ENCODE results near the gene LONP2. TPM values are rescaled to one million over a fixed set of nuclear protein-coding genes. Genes with fewer than 3 reads are reported as not detected.

LONP2 gene
- total RNA-seq, 2 donors from 2014 or later, result 55.1 to 67.0 TPM

DNA sequence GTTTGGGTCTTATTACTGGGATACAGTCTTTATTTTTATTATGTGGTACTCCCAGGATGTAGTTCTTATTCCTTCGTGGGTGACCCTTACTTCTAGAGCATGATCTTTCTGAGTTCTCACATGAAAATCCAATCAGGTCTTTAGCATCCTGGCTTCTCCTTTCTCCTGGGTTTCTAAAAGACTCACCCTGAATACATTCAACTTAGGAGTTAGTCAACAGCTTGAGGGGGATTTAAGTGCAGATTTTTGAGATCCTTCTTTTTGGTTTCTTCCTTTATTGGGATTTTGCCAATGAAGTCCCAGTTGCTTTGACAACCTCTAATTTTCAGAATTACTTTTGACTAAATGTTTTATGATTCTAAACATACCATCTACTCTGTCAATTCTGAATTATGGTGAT lies 72.9 kb downstream of the LONP2 start:
- Histone ChIP-seq H3K4me3 (no peak overlapping the region), H3K27me3 (replicated peaks; ENCODE audit: insufficient read depth) (no peaks in the 10 kb centered on the region), H3K4me1 (ENCODE audit: control insufficient read depth in 1 of 2, low read depth in 2 of 2) (peaks cover 15 to 20% of the 10 kb centered on the region in 2 donors), H3K27ac (no peak overlapping the region), H3K36me3 (no peaks in the 10 kb centered on the region), H3K9me3 (peaks cover 4% of the 10 kb centered on the region)
- ATAC-seq (ENCODE audit: insufficient number of reproducible peaks, low FRiP score, low read depth) (no peak), DNase-seq (ENCODE audit: low spot score) (no peak)
- TF ChIP-seq, protein P1, sequence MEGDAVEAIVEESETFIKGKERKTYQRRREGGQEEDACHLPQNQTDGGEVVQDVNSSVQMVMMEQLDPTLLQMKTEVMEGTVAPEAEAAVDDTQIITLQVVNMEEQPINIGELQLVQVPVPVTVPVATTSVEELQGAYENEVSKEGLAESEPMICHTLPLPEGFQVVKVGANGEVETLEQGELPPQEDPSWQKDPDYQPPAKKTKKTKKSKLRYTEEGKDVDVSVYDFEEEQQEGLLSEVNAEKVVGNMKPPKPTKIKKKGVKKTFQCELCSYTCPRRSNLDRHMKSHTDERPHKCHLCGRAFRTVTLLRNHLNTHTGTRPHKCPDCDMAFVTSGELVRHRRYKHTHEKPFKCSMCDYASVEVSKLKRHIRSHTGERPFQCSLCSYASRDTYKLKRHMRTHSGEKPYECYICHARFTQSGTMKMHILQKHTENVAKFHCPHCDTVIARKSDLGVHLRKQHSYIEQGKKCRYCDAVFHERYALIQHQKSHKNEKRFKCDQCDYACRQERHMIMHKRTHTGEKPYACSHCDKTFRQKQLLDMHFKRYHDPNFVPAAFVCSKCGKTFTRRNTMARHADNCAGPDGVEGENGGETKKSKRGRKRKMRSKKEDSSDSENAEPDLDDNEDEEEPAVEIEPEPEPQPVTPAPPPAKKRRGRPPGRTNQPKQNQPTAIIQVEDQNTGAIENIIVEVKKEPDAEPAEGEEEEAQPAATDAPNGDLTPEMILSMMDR (IDR thresholded peaks at IDR 0.05), result no peak

DNA sequence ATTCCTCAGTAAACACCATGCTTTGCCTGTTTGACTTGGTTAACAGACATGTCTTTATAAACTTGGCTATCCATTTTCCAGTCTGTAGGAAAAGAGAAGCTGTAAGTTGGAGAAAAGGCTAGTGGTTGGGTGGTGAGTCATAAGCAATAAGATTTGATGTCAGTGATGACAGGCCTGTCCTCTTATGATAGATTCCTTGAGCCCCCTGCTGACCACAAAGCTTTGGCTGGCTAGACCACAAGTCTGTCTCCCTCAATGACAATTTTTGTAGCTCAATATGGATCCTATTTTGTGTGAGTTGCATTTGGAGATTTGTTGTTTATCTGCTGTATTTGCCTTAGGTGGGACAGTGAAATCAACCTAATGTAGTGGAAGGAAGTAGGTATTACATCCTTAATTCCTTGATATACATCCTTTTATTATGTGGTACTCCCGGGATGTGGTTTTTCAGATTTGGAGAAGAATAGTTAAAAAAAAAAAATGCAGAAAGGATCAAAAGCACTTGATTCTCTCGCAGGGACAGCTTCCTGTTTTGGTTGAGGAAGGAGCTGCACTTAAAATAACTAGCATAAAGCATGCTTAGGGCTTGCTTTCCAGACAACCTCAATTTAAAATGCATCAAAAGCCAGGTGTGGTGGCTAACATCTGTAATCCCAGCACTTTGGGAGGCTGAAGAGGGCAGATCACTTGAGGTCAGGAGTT lies 73.7 kb downstream of the LONP2 start:
- Histone ChIP-seq H3K4me1 (ENCODE audit: control insufficient read depth in 1 of 2, low read depth in 2 of 2) (peaks cover 15 to 20% of the 10 kb centered on the region in 2 donors), H3K4me3 (no peak overlapping the region), H3K36me3 (no peaks in the 10 kb centered on the region), H3K27me3 (replicated peaks; ENCODE audit: insufficient read depth) (no peaks in the 10 kb centered on the region), H3K27ac (peak overlapping the region in 1 of 2 donors; percentile 65), H3K9me3 (no peaks in the 10 kb centered on the region)
- TF ChIP-seq, protein P1 (IDR thresholded peaks at IDR 0.05), result no peak
- ATAC-seq (ENCODE audit: insufficient number of reproducible peaks, low FRiP score, low read depth) (no peak), DNase-seq (ENCODE audit: low spot score) (no peak)

DNA sequence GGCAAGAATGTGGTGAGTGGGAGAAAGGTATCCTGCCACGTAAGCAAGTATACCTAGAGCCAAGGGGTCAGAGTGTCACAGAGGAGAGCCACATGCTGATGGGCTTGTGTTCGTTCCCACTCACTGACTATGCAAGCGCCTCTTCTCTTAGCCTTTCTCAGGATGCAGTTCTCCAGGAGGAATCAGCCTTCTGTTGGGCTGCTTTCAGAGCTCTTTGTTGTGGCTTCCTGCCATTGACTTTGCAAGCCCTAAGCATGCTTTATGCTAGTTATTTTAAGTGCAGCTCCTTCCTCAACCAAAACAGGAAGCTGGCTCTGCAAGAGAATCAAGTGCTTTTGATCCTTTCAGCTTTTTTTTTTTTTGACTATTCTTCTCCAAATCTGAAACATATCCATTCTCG lies 74.5 kb downstream of the LONP2 start:
- no peaks in the 10 kb centered on the region for H3K27me3 ChIP-seq (replicated peaks; ENCODE audit: insufficient read depth)
- H3K4me3 ChIP-seq, result no peak overlapping the region
- TF ChIP-seq, protein P1 (IDR thresholded peaks at IDR 0.05), result no peak
- DNase-seq (ENCODE audit: low spot score) (no peak), ATAC-seq (ENCODE audit: insufficient number of reproducible peaks, low FRiP score, low read depth) (peak; percentile 6)
- H3K27ac ChIP-seq, result peak overlapping the region in 1 of 2 donors; percentile 65
- H3K36me3 ChIP-seq, result no peaks in the 10 kb centered on the region
- no peaks in the 10 kb centered on the region for H3K9me3 ChIP-seq
- H3K4me1 ChIP-seq (ENCODE audit: control insufficient read depth in 1 of 2, low read depth in 2 of 2), result peaks cover 15 to 24% of the 10 kb centered on the region in 2 donors

DNA sequence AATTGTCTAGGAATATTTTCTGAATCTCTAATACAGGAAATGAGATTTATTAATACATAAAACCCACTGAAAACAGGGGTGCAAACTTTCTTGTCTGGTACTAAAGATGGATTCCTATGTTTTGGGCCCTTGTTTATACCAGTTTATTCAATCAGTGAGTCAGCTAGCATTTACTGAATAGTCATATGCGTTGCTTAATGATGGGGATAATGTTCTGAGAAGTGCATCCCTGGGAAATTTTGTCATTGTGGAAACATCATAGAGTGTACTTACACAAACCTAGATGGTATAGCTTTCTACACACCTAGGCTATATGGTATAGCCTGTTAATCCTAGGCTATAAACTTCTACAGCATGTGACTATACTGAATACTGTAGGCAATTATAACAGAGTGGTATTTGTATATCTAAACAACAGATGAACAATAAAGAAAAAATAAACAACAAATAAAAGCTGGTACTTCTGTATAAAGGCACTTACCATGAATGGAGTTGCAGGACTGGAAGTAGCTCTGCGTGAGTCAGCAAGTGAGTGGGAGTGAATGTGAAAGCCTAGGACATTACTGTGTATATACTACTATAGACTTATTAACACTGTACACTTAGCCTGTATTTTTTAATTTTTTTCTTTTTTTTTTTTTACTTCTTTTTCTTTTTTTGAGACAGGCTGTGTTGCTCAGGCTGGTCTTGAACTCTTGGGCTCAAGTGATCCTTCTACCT lies 77.4 kb downstream of the LONP2 start:
- H3K4me3 ChIP-seq, result no peak overlapping the region
- H3K4me1 ChIP-seq (ENCODE audit: control insufficient read depth in 1 of 2, low read depth in 2 of 2), result peaks cover 15 to 31% of the 10 kb centered on the region in 2 donors
- H3K27me3 ChIP-seq (replicated peaks; ENCODE audit: insufficient read depth), result no peaks in the 10 kb centered on the region
- H3K27ac ChIP-seq, result no peak overlapping the region
- ATAC-seq (ENCODE audit: insufficient number of reproducible peaks, low FRiP score, low read depth) (no peak), DNase-seq (ENCODE audit: low spot score) (no peak)
- H3K36me3 ChIP-seq, result no peaks in the 10 kb centered on the region
- H3K9me3 ChIP-seq, result no peaks in the 10 kb centered on the region
- TF ChIP-seq, protein P1 (IDR thresholded peaks at IDR 0.05), result no peak

Measured in thoracic aorta (tissue), 2 donors.